CD8-positive, alpha-beta memory T cell (primary cell): Measurements from ENCODE around the gene SLC26A2. TPM values are rescaled to one million over a fixed set of nuclear protein-coding genes. Genes with fewer than 3 reads are reported as not detected.

Source experiments
- CTCF ChIA-PET: fragments of 350-600 bp; sonication (Branson Sonifier 250); formaldehyde crosslinking; loops from one replicate; lab custom pipeline; 2021; ENCODE audit warnings: antibody characterized with exemption; lab: Charles Lee
- POLR2A ChIA-PET: fragments of 350-600 bp; sonication (Branson Sonifier 250); formaldehyde crosslinking; loops from one replicate; lab custom pipeline; 2021; ENCODE audit warnings: antibody characterized with exemption; lab: Charles Lee
- DNase-seq, 5 donors: peaks; one replicate each; pipeline versions ENCODE4 v3.0.0 to v3.0.0-alpha.2; 2020 to 2022; ENCODE audit warnings: mixed read lengths in 1 of 5
- H3K27ac ChIP-seq: one replicate; pipeline ENCODE4 v1.7.0; 2013; ENCODE audit warnings: low read depth, mild to moderate bottlenecking, low read length, moderate library complexity
- H3K27me3 ChIP-seq: 2 replicates; pipeline ENCODE4 v1.7.0; 2013; ENCODE audit warnings: low read length, mild to moderate bottlenecking; ENCODE audit not compliant: insufficient read depth, poor library complexity, severe bottlenecking
- H3K36me3 ChIP-seq: 2 replicates; pipeline ENCODE4 v1.7.0; 2013; ENCODE audit warnings: mild to moderate bottlenecking, low read length, moderate library complexity; ENCODE audit not compliant: insufficient read depth
- H3K4me1 ChIP-seq: 2 replicates; pipeline ENCODE4 v1.7.0; 2013; ENCODE audit warnings: mild to moderate bottlenecking, low read length, moderate library complexity; ENCODE audit not compliant: insufficient read depth
- H3K4me3 ChIP-seq: 2 replicates; pipeline ENCODE4 v1.7.0; 2013; ENCODE audit warnings: mild to moderate bottlenecking, low read length
- H3K9me3 ChIP-seq: 2 replicates; pipeline ENCODE4 v1.7.0; 2013; ENCODE audit warnings: mild to moderate bottlenecking, low read length
- H3K27ac Mint-ChIP-seq, 8 donors: one replicate each; pipeline ENCODE4 v1.8.0; 2020 to 2021; ENCODE audit warnings: mixed read lengths in 8 of 8, mild to moderate bottlenecking in 6 of 8, inconsistent platforms in 3 of 8, moderate library complexity in 3 of 8
- H3K27me3 Mint-ChIP-seq, 2 donors: one replicate each; pipeline ENCODE4 v1.8.0; 2020 to 2021; ENCODE audit warnings: mixed read lengths in 2 of 2, mild to moderate bottlenecking in 1 of 2, moderate library complexity in 1 of 2
- H3K36me3 Mint-ChIP-seq, 3 donors: one replicate each; pipeline ENCODE4 v1.8.0; 2020 to 2021; ENCODE audit warnings: mixed read lengths in 3 of 3, inconsistent platforms in 1 of 3, mild to moderate bottlenecking in 1 of 3
- H3K4me1 Mint-ChIP-seq, 3 donors: one replicate each; pipeline ENCODE4 v1.8.0; 2020 to 2021; ENCODE audit warnings: mixed read lengths in 3 of 3, inconsistent platforms in 1 of 3, mild to moderate bottlenecking in 1 of 3
- H3K4me3 Mint-ChIP-seq, 7 donors: one replicate each; pipeline ENCODE4 v1.8.0; 2020 to 2021; ENCODE audit warnings: mixed read lengths in 7 of 7, mild to moderate bottlenecking in 6 of 7, moderate library complexity in 4 of 7, inconsistent platforms in 2 of 7
- H3K9me3 Mint-ChIP-seq, 5 donors: one replicate each; pipeline ENCODE4 v1.8.0; 2020 to 2022; ENCODE audit warnings: mixed read lengths in 5 of 5, mild to moderate bottlenecking in 3 of 5, moderate library complexity in 2 of 5, inconsistent platforms in 1 of 5
- polyA plus RNA-seq: library from polyadenylated mRNA; unstranded; fragments of 300-500 nt; fragmentation: Illumina TruSeq; gene quantifications from one replicate; pipeline ENCODE4 v1.2.3, GENCODE V29; 2021
- total RNA-seq, 2 experiments: library from RNA; stranded (reverse); gene quantifications; one replicate each; pipeline ENCODE4 v1.2.3, GENCODE V29; 2021

Gene SLC26A2
- total and polyA plus RNA-seq, 3 experiments from 2014 or later, result 4.6 to 10.2 (median 9.7) TPM

DNA sequence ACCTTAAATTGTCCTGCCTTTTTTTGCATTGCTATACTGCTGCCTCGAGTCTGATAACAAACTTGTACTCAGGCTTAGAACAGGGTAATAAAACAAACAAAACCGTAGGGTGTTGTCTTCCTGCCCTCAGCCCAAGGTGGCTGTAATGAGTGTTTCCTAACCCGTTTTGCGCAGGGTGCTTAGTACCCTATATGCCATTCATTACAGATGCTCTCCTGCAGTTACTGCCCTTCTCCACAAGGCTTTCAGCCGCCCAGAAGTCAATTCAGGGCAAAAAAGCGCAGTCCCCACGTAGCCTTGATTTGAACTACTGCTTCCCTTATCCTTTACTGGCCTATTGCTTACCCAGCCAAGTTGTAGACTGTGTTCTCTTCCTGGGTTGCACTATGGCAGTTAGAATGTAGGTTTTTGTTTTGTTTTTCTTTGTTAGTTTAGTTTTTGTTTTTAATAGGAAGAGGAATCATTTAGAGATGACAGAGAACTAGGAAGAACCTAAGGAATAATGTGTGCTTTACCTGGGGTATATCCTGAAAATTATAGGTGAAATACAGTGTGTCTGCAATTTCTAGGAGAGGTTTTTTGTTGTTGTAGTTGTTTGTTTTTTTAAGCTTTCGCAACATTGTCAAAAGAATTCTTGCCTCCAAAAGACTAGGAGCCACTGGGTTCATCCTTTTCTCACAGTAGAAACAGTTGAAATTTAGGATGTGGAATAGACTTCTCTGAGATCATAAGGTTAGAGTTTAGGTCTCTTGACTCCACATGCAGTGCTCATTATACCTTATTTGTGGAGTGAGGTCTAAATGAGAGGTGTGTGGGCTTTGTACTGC is 41.3 kb downstream of the SLC26A2 start:
- H3K27ac ChIP-seq, result peak overlapping the region; percentile 73
- Mint-ChIP-seq H3K9me3 (no peaks in the 10 kb centered on the region), H3K4me1 (peaks cover 35 to 66% (median 58%) of the 10 kb centered on the region in 3 donors), H3K27me3 (no peaks in the 10 kb centered on the region), H3K27ac (peak overlapping the region; percentile 79 to 97 (median 94)), H3K36me3 (peaks cover 0 to 43% (median 7%) of the 10 kb centered on the region in 3 donors), H3K4me3 (peak overlapping the region; percentile 88 to 96 (median 90))
- peak overlapping the region; percentile 81 for H3K4me3 ChIP-seq
- no peaks in the 10 kb centered on the region for H3K27me3 ChIP-seq
- peaks cover 20% of the 10 kb centered on the region for H3K4me1 ChIP-seq
- peak; percentile 41 to 69 (median 55) for DNase-seq
- no peaks in the 10 kb centered on the region for H3K9me3 ChIP-seq
- CTCF ChIA-PET, result interaction anchor here (1.7 kb wide), 1 partner anchor 168 kb away, joined by 4 read pairs; no protein-coding TSS in a partner anchor
- POLR2A ChIA-PET, result no interaction called here
- peaks cover 1% of the 10 kb centered on the region for H3K36me3 ChIP-seq

GRCh38 chr5:150006318-150006717 is 45.8 kb downstream of the SLC26A2 start:
- peaks cover 0 to 79% (median 17%) of the 10 kb centered on the region in 3 donors for H3K36me3 Mint-ChIP-seq
- CTCF ChIA-PET, result interaction anchor here (1.3 to 2.0 kb wide), 3 partner anchors 10 to 45 kb away, joined by 3 to 7 read pairs (median 6); no protein-coding TSS in a partner anchor

GRCh38 chr5:150007050-150007449 is 46.5 kb downstream of the SLC26A2 start:
- Histone ChIP-seq H3K36me3 (peaks cover 27% of the 10 kb centered on the region), H3K27me3 (no peaks in the 10 kb centered on the region), H3K9me3 (no peaks in the 10 kb centered on the region), H3K4me1 (peaks cover 8% of the 10 kb centered on the region), H3K4me3 (no peak overlapping the region), H3K27ac (no peak overlapping the region)
- Mint-ChIP-seq H3K9me3 (no peaks in the 10 kb centered on the region), H3K36me3 (peaks cover 1 to 81% (median 18%) of the 10 kb centered on the region in 3 donors), H3K27me3 (no peaks in the 10 kb centered on the region), H3K27ac (no peak overlapping the region), H3K4me3 (no peak overlapping the region), H3K4me1 (peaks cover 23 to 58% (median 54%) of the 10 kb centered on the region in 3 donors)
- ChIA-PET CTCF (interaction anchor here (1.3 to 2.0 kb wide), 2 partner anchors 16 to 46 kb away, joined by 3 to 6 read pairs; no protein-coding TSS in a partner anchor), POLR2A (no interaction called here)
- DNase-seq, result no peak

More at GRCh38 chr5:150006318-150006717, 45.8 kb downstream of the SLC26A2 start:
- H3K36me3 ChIP-seq, result peaks cover 24% of the 10 kb centered on the region
- no peak overlapping the region for H3K27ac ChIP-seq
- POLR2A ChIA-PET, result no interaction called here
- H3K27me3 ChIP-seq, result no peaks in the 10 kb centered on the region
- no peak overlapping the region for H3K4me3 ChIP-seq
- DNase-seq, result no peak
- Mint-ChIP-seq H3K27ac (peak overlapping the region in 1 of 8 donors; percentile 86), H3K9me3 (no peaks in the 10 kb centered on the region), H3K27me3 (no peaks in the 10 kb centered on the region), H3K4me3 (no peak overlapping the region), H3K4me1 (peaks cover 27 to 65% (median 59%) of the 10 kb centered on the region in 3 donors)
- H3K9me3 ChIP-seq, result no peaks in the 10 kb centered on the region
- peaks cover 12% of the 10 kb centered on the region for H3K4me1 ChIP-seq

- H3K27ac Mint-ChIP-seq, result peak overlapping the region in 3 of 8 donors; percentile 5 to 35 (median 21)
- H3K27ac ChIP-seq, result no peak overlapping the region
- ChIA-PET CTCF (interaction anchor here (0.7 to 1.0 kb wide), 3 partner anchors 11 to 56 kb away, joined by 3 read pairs; no protein-coding TSS in a partner anchor), POLR2A (no interaction called here)
- H3K4me1 Mint-ChIP-seq, result peaks cover 13 to 33% (median 32%) of the 10 kb centered on the region in 3 donors
- no peaks in the 10 kb centered on the region for H3K9me3 ChIP-seq
- H3K36me3 Mint-ChIP-seq, result peaks cover 26 to 89% (median 34%) of the 10 kb centered on the region in 3 donors
- no peak for DNase-seq
- no peaks in the 10 kb centered on the region for H3K27me3 Mint-ChIP-seq
- H3K36me3 ChIP-seq, result peaks cover 51% of the 10 kb centered on the region
- H3K4me1 ChIP-seq, result no peaks in the 10 kb centered on the region
- no peak overlapping the region for H3K4me3 Mint-ChIP-seq
- H3K9me3 Mint-ChIP-seq, result peaks cover 0 to under 1% (median 0%) of the 10 kb centered on the region in 5 donors
- H3K27me3 ChIP-seq, result no peaks in the 10 kb centered on the region
- H3K4me3 ChIP-seq, result no peak overlapping the region
Measured at GRCh38 chr5:150009671-150010387, 49.3 kb downstream of the SLC26A2 start.

GRCh38 chr5:150013931-150014330 is 53.4 kb downstream of the SLC26A2 start:
- no peak for DNase-seq
- H3K9me3 Mint-ChIP-seq, result peaks cover 0 to 8% (median 4%) of the 10 kb centered on the region in 5 donors
- no peak overlapping the region for H3K27ac ChIP-seq
- no peaks in the 10 kb centered on the region for H3K4me1 ChIP-seq
- H3K27me3 ChIP-seq, result no peaks in the 10 kb centered on the region
- H3K4me3 Mint-ChIP-seq, result no peak overlapping the region
- peaks cover 43 to 95% (median 55%) of the 10 kb centered on the region in 3 donors for H3K36me3 Mint-ChIP-seq
- ChIA-PET CTCF (no interaction called here), POLR2A (no interaction called here)
- no peaks in the 10 kb centered on the region for H3K9me3 ChIP-seq
- H3K4me3 ChIP-seq, result no peak overlapping the region
- H3K4me1 Mint-ChIP-seq, result peaks cover 5 to 11% (median 6%) of the 10 kb centered on the region in 3 donors
- peaks cover 69% of the 10 kb centered on the region for H3K36me3 ChIP-seq
- no peak overlapping the region for H3K27ac Mint-ChIP-seq
- H3K27me3 Mint-ChIP-seq, result no peaks in the 10 kb centered on the region

DNA sequence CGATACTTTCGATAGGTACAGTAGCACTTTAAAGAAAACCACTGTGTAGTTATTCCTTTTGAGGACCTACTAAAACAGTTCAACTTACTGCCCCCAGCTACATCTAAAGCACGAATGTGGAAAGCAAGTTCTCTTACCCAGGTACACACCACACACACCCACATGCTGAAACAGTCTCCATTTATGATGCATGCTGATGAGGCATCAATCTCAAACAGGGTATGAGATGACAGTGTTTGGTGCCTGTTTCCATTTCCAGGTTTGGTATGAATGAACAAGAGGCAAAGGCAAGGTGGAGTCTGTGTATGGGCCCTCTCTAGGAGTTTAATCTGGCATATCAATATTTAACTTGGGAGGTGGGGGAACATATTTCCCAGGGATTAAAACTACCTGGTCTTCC is 53.9 kb downstream of the SLC26A2 start:
- H3K4me1 ChIP-seq, result no peaks in the 10 kb centered on the region
- ChIA-PET POLR2A (no interaction called here), CTCF (no interaction called here)
- no peaks in the 10 kb centered on the region for H3K27me3 Mint-ChIP-seq
- DNase-seq, result no peak
- H3K9me3 ChIP-seq, result no peaks in the 10 kb centered on the region
- H3K4me1 Mint-ChIP-seq, result peaks cover 2 to 6% (median 6%) of the 10 kb centered on the region in 3 donors
- H3K4me3 ChIP-seq, result no peak overlapping the region
- peaks cover 74% of the 10 kb centered on the region for H3K36me3 ChIP-seq
- H3K27me3 ChIP-seq, result no peaks in the 10 kb centered on the region
- peaks cover 45 to 96% (median 60%) of the 10 kb centered on the region in 3 donors for H3K36me3 Mint-ChIP-seq
- no peak overlapping the region for H3K4me3 Mint-ChIP-seq
- H3K27ac Mint-ChIP-seq, result no peak overlapping the region
- peaks cover 0 to 8% (median 4%) of the 10 kb centered on the region in 5 donors for H3K9me3 Mint-ChIP-seq
- H3K27ac ChIP-seq, result no peak overlapping the region

GRCh38 chr5:150015415-150015814 is 54.9 kb downstream of the SLC26A2 start:
- H3K4me1 Mint-ChIP-seq, result peaks cover 0 to 6% (median 6%) of the 10 kb centered on the region in 3 donors
- Histone ChIP-seq H3K27ac (no peak overlapping the region), H3K4me3 (no peak overlapping the region), H3K36me3 (peaks cover 76% of the 10 kb centered on the region), H3K9me3 (no peaks in the 10 kb centered on the region), H3K27me3 (no peaks in the 10 kb centered on the region), H3K4me1 (no peaks in the 10 kb centered on the region)
- no peaks in the 10 kb centered on the region for H3K27me3 Mint-ChIP-seq
- H3K27ac Mint-ChIP-seq, result no peak overlapping the region
- POLR2A ChIA-PET, result no interaction called here
- no peak for DNase-seq
- no peak overlapping the region for H3K4me3 Mint-ChIP-seq
- peaks cover 50 to 96% (median 61%) of the 10 kb centered on the region in 3 donors for H3K36me3 Mint-ChIP-seq
- peaks cover 0 to 8% (median 4%) of the 10 kb centered on the region in 5 donors for H3K9me3 Mint-ChIP-seq
- CTCF ChIA-PET, result no interaction called here
